NCI-H187 (cell line): ENCODE data around the gene SUN2.
A peak's percentile ranks its signal among the peaks of the same experiment; 100 is the strongest.
"Not testable (repeated sequence)": the region's sequence is repeated elsewhere in the genome, so short reads cannot be mapped to it uniquely, and the experiment has no call there.

ENCODE experiments used
- DNase-seq, 2 experiments: peaks; one replicate each; lab custom pipeline; 2025; lab: John Stamatoyannopoulos, UW

SUN2 gene, protein sequence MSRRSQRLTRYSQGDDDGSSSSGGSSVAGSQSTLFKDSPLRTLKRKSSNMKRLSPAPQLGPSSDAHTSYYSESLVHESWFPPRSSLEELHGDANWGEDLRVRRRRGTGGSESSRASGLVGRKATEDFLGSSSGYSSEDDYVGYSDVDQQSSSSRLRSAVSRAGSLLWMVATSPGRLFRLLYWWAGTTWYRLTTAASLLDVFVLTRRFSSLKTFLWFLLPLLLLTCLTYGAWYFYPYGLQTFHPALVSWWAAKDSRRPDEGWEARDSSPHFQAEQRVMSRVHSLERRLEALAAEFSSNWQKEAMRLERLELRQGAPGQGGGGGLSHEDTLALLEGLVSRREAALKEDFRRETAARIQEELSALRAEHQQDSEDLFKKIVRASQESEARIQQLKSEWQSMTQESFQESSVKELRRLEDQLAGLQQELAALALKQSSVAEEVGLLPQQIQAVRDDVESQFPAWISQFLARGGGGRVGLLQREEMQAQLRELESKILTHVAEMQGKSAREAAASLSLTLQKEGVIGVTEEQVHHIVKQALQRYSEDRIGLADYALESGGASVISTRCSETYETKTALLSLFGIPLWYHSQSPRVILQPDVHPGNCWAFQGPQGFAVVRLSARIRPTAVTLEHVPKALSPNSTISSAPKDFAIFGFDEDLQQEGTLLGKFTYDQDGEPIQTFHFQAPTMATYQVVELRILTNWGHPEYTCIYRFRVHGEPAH

DNA sequence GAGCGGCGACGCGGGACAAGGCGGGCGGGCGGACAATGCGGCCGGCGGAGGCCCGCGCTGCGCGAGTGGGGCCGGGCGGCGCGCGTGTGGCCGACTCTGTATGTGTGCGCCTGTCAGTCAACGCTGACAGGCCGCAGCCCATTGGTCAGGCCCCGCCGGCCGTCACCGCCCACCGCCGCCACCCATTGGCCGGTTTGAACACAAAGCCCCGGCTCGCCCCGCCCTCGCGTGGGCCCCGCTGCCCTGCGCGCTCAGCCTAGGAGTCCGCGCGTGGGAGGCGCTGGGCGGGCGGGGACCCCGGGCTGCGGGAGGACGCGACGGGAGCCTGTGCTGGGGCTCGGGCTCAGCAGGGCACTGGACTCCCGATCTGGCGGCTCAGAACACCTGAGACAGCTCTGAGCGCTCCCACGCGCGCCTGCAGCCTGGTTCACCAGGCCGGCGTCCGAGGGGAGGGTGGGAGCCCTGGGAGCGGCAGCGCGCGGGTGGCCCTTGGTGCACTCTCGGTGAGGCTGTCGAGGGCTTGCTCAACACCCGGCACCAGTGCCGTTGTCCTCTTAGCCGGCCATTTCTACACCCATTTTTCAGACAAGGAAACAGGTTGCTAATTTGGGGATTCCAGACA is at the start of gene SUN2:
TSS of gene SUN2 (minus strand) at position 88 of the 622 bp plus-strand sequence. CDS start 3,370 bp downstream, outside the sequence.
- DNase-seq, result peak; percentile 40 to 62

DNA sequence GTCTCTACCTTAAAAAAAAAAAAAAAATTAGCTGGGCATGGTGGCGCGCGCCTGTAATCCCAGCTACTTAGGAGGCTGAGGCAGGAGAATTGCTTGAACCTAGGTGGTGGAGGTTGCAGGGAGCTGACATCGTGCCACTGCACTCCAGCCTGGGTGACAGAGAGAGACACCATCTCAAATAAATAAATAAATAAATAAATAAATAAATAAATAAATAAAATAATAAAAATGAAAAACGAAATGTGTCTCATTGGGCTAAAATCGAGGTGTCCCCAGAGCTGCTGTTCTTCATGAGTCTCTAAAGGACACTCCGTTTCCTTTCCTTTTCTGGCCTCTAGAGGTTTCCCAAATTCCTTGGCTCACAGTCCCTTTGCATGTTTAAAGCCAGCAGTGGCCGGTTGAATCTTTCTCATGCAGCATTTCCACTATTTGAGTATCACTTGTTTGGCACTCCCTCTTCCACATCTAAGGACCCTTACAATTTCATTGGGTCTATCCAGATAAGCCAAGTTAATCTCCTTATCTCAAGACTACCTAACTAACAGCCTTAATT is 49.3 kb upstream of the SUN2 start:
- not testable (repeated sequence) for DNase-seq

DNA sequence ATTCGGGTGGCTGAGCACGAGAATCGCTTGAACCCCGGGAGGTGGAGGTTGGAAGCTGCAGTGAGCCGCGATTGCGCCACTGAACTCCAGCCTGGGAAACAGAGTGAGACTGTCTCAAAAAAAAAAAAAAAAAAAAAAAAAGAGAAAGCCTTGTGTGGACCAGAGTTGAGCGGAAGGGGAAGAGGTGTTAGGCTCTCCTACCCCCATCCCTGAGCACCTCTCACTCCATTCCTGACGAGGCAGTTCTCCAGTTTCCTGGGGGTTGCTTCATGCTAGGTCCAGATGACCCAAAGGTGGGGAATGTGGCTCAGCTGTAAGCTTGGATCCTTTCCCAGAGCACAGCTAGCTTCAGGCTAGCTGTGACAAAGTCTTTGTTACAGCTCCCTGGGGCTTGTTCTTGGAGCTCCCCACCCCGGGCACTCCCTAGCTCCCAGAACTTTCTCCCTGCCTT is 46.9 kb upstream of the SUN2 start:
- DNase-seq, result no peak

DNA sequence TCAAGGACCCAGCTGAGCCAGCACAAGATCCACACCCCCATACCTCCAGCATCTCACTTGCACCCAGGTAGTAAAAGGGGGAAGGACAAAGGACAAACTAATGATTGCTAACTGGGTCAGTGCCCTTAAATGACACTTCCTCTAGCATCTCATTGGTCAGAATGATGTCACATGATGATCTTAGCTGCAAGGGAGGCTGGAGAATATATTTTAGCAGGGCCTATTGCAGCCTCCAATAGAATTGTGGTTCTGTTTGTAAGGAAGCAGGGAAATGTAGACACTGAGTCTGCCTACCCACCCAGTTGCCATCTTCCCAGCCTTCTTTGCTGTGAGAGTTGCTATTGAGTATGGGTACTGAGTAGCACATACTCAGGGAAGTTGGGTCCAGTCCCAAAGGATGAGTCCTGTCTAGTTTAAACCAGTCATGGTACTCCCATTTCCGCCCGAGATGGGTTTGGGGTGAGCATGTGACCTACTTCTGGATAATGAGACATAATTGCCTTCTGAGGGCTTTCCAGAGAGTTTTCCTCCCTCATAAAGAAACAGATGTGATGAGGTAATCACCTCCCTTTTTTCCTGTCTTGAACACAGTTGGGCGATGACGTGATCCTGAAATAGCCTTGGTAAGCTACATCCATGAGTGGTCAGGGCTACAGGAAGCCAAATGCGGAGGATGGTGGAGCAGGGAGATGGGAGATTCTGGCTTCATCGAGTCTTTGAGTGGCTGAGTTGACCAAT is 43.6 kb upstream of the SUN2 start:
- DNase-seq, result no peak

DNA sequence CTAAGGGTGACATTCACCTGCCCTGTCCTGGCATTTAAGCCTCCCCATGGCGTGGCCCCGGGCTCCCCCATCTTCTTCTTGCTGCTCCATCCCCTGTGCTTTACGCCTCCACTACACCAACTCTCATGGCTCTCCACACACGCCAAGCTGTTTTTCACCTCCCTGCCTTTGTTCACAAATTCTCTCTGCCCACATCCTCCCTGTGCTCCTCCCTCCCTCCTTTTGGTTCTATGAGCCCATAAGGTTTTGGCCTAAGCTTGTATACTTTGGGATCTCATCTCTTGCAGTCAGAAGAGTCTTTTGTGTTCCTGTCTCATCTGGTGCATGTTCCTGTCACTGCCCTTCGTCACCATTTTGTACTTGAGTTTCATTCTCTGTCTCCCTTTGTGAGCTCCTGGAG is 42.7 kb upstream of the SUN2 start:
- no peak for DNase-seq

DNA sequence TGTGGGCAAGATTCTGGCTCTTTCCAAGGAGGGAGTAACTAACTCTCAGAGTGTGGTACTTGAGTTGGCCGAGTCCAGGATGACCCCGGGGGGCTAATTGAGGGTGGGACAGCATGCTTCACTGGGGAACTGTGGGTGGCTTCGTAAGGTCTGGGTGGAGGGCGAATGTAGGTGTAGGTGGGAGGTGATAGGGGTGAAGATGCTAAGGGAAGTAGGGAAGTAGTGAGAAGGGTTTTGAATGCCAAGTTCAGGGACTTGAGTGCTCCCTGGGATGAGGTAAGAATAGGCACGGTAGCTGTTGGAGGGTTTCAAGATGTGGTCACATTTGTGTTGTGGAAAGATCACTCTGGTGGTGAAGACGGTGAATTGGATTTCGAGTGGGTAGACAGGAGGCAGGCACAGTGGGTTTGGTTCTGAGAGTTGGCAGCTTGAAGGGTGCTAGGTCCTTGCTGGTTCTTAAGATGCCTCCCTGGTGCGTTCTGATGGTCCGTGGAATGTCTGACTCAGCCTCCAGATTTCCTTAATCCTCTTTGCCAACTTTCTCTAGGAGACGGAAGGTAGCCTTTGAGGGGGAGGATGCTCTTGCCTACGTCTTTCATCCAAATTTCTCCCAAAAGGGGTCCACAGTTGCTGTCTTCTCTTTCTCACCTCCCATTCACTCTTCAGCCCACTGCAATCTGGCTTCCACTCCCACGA is 40.6 kb upstream of the SUN2 start:
- DNase-seq, result no peak

DNA sequence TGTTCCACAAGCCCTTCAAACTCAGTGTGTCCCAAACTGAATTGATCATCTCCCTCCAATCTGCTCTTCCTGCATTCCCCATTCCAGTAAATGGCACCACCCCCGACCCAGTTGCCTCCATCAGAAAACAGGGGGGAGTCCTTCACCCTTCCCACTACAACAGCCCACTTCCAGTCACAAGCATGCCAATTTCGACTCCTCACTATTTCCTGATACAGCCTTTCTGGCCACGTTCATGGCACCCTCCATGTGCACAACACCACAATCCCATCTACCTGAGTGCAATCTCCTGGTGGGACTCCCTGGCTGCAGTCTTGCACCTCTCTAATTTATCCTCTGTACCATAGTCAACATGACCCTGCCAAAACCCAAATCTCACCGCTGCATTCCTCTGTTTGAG is 39.8 kb upstream of the SUN2 start:
- DNase-seq, result no peak

DNA sequence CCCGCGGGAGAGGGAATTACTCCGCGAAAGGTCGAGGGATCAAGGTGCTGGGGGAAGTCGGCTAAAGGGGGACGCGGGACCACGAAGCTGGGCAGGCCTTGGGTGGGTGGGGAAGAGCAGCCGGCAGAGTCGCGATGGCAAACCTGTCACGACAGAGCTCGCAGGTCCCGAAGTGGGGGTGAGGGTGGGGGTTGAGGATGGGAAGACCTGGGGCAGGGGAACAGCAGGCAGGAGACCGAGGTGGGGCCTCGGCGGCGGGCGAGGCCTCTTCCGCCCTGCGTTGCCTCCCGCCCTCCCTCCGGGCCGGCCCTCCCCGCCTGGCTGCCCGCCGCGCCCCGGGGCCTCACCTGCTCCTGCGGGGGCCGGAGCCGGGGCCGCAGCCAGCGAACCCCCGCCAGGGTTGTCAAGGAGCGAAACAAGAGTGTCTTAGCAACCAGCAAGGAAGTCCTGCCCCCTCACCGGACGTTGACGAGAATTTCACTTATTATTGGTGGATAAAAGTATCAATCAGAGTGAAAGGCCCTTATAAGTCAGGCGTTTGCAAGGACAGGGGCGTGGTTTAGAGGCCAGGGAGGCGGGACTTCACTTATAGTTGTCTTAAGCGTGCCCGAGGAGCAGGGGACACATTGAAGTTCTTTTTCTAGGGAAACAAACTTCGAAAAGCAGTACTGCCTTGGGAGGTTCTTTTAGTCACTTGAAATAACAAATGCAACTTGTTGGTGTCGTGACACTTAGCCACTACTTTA is 38.1 kb upstream of the SUN2 start, which contains the start of gene DNAL4:
TSS of gene DNAL4 (minus strand) at position 423 of the 746 bp plus-strand sequence. CDS start 11,412 bp downstream, outside the sequence.
- DNase-seq, result peak; percentile 81 to 89

DNA sequence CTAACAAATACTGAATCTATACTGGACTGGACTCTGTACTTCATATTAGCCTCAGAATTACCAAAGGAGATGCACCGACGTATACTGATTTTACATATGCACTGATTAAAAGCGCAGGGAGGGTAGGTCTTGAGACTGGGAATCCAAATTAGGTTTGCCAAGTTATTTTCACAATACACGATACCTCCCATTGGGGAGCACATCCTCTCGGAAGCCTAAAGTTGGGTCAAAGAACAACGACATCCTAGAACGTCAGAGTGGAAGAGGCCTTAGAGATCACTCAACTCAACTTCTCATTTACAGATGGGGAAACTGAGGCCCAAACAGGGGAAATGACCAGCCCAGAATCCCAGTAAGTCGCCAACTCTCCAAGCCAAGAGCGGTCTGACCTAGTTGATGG is 37.5 kb upstream of the SUN2 start:
- no peak for DNase-seq

DNA sequence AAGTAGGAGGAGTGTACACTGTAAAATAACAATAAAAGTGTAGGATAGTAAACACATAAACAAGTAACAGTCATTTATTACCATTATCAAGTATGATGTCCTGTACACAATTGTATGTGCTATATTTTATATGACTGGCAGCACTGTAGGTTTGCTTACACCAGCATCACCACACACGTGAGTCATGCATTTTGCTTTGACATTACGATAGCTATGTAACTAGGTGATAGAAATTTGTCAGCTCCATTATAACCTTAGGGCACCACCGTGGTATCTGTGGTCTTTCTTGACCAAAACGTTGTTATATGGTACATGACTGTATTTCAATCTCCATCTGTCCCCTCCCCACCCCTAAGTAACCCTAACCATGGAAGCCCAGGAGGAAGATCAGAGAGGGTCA is 37.0 kb upstream of the SUN2 start:
- DNase-seq, result no peak

DNA sequence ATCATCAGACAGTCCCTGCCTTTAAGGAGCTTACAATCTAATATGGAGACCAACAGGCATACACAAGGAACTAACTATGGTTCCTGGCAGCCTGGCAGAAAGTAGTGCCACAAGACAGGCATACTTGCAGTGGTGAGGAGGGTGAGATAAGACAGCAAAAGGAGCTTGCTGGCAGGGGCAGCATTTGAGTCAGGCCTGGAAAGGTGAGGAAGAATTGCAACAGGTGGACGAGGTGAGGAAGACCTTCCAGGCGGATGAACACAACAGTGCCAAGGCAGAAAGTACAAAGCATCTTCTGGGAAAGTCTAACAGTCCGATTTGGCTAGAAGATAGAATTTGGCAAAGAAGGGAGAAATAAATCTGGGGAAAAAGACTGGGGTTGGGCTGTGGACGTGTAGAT is 33.8 kb upstream of the SUN2 start:
- no peak for DNase-seq

DNA sequence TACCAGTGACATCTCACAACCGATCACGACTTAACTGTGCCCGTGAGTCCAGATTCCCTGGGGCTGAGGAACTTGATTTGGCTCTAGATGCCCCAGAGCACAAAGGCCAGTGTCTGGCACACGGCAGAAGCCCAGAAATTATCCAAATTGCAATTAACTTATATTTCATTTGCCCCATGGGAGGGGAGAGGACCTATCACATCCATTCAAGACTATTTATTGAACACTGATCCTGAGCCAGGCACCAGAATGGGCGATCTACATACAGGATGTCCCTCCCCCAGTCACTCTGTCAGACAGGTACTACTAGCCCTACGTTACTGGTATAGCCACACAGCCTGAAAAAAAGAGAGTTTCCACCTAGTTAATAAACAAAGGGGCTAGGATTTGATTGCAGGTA is 33.0 kb upstream of the SUN2 start:
- DNase-seq, result no peak

DNA sequence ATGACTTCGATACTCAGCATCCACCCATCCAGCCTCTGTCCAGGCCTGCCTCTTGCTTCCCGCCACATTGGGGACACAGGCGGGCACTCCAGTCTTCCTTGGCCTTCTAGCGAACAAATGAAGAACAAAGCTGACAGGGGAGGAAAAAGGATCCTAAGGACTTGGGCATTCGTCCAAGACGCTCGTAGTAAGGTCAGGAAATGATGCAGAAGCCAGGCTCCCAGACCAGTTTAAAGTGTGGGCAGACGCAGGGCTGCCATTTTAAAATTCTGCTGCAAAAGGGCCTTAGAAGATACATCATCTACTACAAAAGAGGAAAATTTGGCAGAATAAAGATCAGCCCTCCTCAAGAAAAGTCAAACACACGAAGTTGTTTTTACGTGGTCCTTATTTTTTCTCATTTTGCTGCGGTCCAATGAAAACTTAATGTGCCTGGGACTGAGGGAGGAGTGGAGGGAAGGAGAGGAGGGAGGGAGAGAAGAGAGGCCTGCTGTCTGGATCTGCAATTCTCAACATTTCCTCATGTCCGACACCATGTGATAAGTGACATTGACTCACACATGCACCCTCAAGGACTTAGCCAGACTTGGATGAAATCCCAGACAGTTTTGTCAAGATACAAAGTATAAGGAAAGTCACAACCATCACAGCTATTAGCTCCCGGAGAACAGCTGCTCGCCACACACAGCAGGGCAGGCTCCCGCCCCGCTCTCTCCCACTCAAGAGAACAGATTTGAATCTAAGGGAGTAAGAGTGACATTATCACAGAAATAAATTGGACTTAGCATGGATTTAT is 32.4 kb upstream of the SUN2 start:
- DNase-seq, result no peak

DNA sequence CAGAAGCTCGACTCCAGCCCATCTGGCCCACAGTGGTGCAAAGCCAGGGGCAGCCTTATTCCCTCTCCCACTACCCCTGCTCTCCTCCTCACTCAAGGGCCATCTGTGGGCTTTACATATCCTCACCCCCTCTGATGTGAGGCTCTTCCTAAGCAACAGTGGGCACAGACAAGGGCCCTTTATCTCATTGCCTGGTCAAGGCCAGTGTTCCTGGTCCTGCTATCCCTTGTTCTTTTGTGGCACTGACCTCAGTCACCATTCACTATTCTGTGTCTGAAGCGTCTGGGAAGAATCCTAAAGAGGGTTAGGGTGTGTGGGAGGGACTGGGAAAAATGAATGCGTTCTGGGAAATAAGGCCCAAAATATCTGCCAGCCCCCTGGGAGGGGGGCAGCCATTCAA is 30.8 kb upstream of the SUN2 start:
- DNase-seq, result no peak

DNA sequence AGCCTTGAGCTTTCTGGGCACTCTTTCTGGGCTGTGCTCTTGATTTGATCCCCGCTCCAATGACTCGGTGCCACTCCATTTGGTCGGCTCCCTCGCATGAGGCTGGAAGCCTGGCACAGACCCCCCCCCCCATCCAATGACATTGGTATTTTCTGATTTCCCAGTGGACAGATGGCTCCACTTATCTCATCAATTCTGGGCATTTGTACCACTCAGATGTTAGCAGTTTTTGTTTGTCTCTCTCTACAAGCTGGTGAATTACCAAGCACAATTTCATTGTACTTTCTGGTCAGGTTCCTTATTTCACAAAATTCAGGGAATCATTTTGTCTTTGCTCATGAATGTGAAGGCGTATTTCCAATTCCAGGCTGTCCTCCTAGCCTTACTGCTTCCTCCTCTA is 29.1 kb upstream of the SUN2 start:
- DNase-seq, result no peak

DNA sequence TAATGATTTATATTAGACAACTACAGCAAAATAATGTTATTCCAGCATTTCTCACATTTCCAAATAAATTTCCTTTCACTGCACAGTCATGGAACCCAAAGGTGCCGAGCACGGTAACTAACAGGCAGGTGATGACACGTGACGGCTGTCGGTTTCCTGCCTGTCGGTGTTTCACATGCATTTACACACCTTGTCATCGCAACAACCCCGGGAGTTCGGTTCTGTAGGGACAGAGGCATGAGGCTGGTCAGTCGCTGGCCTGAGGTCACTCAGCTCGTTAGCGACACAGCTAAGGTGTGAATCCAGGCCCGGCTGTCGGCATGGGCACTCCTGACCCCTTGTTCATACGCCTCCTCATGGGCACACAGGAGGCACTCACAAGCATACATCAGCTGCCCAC is 28.2 kb upstream of the SUN2 start:
- DNase-seq, result no peak

DNA sequence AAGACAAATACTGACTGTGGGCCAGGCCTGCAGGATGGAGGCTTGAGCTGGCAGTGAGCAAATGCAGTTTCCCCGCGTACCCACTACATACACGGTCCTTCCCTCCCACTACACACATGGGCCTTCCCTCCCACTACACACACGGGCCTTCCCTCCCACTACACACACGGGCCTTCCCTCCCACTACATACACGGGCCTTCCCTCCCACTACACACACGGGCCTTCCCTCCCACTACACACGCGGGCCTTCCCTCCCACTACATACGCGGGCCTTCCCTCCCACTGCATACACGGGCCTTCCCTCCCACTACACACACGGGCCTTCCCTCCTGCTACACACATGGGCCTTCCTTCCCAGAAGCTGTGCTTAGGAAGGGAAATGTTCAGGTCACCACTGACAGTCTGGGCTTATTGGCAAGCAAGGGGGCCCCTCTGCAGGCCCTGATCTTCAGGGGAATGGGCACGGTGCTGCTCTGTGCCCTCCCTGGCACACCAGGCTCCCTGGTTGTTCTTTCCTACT is 27.4 kb upstream of the SUN2 start:
- no peak for DNase-seq

DNA sequence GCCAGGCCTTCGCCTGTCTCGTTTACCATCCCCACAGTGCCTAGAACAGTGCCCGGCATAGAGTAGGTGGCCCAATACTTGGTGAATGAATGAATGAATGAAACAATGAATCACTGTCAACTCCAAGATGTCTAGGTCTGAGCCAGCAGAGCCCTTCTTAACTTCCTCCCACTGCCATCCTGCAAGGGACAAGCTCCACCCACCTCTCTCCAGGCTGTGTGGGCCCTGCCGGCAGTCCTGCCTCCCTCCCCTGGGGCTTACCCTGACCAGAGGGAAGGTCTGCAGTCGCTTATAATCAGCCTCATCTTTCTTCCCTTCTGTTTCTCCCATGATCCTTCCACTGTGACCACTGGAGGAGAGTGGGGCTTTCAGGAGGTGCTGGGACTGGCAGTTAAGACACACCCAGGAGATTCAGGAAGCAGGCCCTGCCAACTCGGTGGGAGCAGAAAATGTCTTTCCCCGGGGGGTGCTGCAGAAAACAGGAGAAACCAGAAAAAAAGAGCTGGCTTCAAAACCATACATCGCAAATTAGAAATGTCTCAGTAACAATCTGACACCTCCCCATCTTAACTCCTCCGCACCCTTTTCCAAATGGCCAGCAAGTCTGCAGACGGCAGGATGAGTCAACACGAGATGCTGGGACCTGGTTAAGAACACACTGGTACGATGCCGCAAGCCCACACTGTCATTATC is 26.8 kb upstream of the SUN2 start:
- no peak for DNase-seq

DNA sequence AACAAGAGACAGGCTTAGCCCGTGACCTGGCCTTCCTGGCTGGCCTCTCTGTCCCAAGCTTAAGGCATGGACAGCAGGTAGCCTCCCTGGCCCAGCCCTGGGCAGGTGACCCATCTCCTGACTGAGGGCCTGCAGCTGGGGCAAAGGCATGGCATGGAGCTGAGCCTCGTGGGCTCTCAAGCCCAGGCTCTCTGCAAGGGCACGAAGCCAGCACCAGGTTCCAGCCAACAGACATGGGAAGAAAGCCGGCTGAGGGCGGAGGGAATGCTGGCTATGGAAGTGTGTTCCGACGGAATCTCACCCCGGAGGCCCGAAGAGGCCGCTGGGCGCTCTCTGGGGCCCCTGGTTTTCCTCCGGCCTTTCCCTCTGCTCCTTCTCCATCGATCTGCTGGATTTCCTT is 25.2 kb upstream of the SUN2 start:
- no peak for DNase-seq
